ENCODE results near the gene DTHD1. TPM values are rescaled to one million over a fixed set of nuclear protein-coding genes. Genes with fewer than 3 reads are reported as not detected.

Gene DTHD1
- total RNA-seq, 4 donors from 2014 or later = 0.26 to 0.66 TPM; not detected in 2

DNA sequence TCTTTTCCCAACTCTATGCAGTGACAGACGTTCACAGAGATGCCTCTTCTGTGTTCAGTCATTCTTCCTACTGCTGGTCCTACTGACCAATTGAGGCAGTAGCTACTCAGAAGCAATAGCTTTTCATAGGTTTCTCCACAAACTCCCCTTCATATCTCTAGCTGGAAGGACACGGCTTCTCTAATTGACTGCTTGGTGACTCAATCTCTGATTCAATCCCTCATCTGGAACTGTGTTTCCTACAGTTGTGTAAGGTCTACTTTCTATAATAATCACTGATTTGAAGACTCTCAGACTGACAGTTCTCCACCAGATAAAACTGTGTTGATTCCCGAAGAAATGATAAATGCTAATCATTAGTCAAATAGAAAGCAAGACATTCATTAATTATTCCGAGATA, 111.5 kb downstream of the DTHD1 start:
- no peak overlapping the region for H3K4me3 ChIP-seq
- WGBS = 78% methylated on average over 4 of the region's 4 CpGs
- intact Hi-C loops (cut with DNase I) = no loop called here
- TF ChIP-seq POLR2A (IDR thresholded peaks at IDR 0.05; ENCODE audit: low read depth) = no peak
- TF ChIP-seq, protein P1, sequence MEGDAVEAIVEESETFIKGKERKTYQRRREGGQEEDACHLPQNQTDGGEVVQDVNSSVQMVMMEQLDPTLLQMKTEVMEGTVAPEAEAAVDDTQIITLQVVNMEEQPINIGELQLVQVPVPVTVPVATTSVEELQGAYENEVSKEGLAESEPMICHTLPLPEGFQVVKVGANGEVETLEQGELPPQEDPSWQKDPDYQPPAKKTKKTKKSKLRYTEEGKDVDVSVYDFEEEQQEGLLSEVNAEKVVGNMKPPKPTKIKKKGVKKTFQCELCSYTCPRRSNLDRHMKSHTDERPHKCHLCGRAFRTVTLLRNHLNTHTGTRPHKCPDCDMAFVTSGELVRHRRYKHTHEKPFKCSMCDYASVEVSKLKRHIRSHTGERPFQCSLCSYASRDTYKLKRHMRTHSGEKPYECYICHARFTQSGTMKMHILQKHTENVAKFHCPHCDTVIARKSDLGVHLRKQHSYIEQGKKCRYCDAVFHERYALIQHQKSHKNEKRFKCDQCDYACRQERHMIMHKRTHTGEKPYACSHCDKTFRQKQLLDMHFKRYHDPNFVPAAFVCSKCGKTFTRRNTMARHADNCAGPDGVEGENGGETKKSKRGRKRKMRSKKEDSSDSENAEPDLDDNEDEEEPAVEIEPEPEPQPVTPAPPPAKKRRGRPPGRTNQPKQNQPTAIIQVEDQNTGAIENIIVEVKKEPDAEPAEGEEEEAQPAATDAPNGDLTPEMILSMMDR (IDR thresholded peaks at IDR 0.05) = no peak
- no peak for TF ChIP-seq POLR2AphosphoS5 (IDR thresholded peaks at IDR 0.05)
- TF ChIP-seq EP300 (IDR thresholded peaks at IDR 0.05) = no peak
- H3K27me3 ChIP-seq = peaks cover 0 to 6% (median 0%) of the 10 kb centered on the region in 4 donors
- H3K27ac ChIP-seq (replicated peaks in 1 of 4) = no peak overlapping the region
- DNase-seq (ENCODE audit: extremely low spot score) = no peak
- H3K36me3 ChIP-seq = no peaks in the 10 kb centered on the region
- no peaks in the 10 kb centered on the region for H3K4me1 ChIP-seq
- H3K9me3 ChIP-seq = no peaks in the 10 kb centered on the region

Other genes starting within 250 kb of the DTHD1 start
- 10 to 100 TPM in 1 of 4 donors, 1 to 10 TPM in 3; 7.5 to 21.0 (median 7.9) TPM for gene ARAP2, start 37.1 kb upstream of the DTHD1 start, total RNA-seq

All from esophagus muscularis mucosa (tissue), 4 donors.